Measurements from ENCODE around the gene NKD1. TPM values are rescaled to one million over a fixed set of nuclear protein-coding genes. Genes with fewer than 3 reads are reported as not detected.

The NKD1 gene
- total RNA-seq, 1 experiment from 2014 or later: 11.4 TPM

DNA sequence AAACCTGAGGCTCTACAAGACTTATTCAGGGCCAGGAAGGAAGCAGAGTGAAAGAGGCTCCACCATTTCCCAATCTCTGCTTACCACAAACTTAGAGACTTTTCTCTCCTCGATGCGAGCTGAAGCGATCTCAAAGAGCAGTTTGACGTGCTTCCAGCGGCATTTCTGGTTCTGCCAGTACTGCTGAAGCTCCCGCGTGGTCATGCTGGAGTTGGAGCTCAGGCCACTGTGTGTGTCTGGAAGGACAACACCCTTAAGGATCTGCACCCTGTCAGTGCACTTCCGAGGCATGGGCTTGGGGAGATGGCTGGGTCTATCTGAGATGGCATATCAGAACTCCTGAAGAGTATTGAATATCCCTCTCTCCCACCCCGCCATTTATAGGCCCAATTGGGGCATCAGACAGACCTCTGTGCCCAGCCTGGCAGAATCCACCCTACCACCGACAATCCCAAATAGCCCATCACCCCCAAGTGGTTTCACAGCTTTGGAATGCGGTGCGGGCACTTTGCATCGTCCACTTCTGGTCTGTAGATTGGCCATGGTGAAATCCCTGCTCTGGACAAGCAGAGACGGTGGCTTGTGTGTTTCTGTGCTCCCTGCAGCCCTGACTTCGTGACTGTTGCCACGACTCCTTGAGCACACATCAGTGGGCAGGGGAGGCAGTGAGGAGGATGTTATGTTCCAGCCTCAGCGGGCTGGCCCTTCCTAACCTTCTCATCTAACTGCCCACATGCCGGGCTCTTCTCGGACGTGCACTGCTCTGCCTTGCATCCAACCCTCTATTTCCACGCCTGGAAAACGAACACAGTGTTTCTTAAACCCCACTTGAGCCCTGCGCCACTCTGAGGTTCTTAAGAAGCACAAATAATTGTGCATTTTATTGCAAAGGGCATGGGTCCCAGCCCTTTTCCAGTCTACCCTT, 127.8 kb downstream of the NKD1 start:
- RAD21 ChIA-PET (ENCODE audit: low non-redundant PET in 1 of 2, low total read pairs in 2 of 2, uncharacterized antibody in 2 of 2, unreplicated experiment in 2 of 2): no interaction called here
- Histone ChIP-seq H3K4me3 (replicated peaks in 1 of 2; ENCODE audit: low read depth in 1 of 2, low read length in 2 of 2) (no peak overlapping the region), H2AFZ (ENCODE audit: low read depth, low read length, poor library complexity, severe bottlenecking) (no peak overlapping the region), H3K27me3 (ENCODE audit: insufficient read depth, low read length) (no peaks in the 10 kb centered on the region), H3K9me2 (ENCODE audit: insufficient read depth) (no peaks in the 10 kb centered on the region), H3K4me1 (ENCODE audit: control insufficient read depth in 1 of 2, insufficient read depth in 2 of 2, low read length in 2 of 2) (no peaks in the 10 kb centered on the region), H3K4me2 (ENCODE audit: low read length) (no peak overlapping the region), H3K9me3 (ENCODE audit: control insufficient read depth in 1 of 2, insufficient read depth in 1 of 2, low read depth in 1 of 2, low read length in 2 of 2) (peaks cover 10 to 15% of the 10 kb centered on the region in 2 experiments; a peak in 3 of 4 replicates), H3K79me2 (ENCODE audit: insufficient read depth, low read length) (no peaks in the 10 kb centered on the region), H3K9ac (ENCODE audit: low read length) (no peak overlapping the region), H3K36me3 (ENCODE audit: control insufficient read depth in 1 of 2, insufficient read depth in 2 of 2, low read length in 2 of 2) (no peaks in the 10 kb centered on the region), H4K20me1 (ENCODE audit: insufficient read depth) (no peaks in the 10 kb centered on the region), H3K27ac (ENCODE audit: low read depth, low read length) (no peak overlapping the region)
- POLR2A ChIA-PET: no interaction called here
- intact Hi-C loops (cut with micrococcal nuclease): loop anchor here (10.0 kb wide), 2 partner anchors 541 to 1309 kb away; no protein-coding TSS in a partner anchor
- DNase-seq (ENCODE audit: low read depth, low spot score): no peak
- CTCF ChIA-PET: interaction anchor here (1.1 to 1.6 kb wide), 2 partner anchors 11 to 71 kb away, joined by 3 to 6 read pairs; no protein-coding TSS in a partner anchor
- no TSS peak for BruUV-seq (replicated peaks)
- ATAC-seq: no peak
- TF ChIP-seq POLR2AphosphoS5 (IDR thresholded peaks at IDR 0.05; ENCODE audit: low read depth, low read length): no peak
- no peak for TF ChIP-seq EZH2phosphoT487 (IDR thresholded peaks at IDR 0.05; ENCODE audit: borderline replicate concordance)
- TF ChIP-seq TCF7L2 (IDR thresholded peaks at IDR 0.05; ENCODE audit: borderline replicate concordance, extremely low read depth, insufficient read depth, insufficient read length): no peak
- TF ChIP-seq, protein P1, sequence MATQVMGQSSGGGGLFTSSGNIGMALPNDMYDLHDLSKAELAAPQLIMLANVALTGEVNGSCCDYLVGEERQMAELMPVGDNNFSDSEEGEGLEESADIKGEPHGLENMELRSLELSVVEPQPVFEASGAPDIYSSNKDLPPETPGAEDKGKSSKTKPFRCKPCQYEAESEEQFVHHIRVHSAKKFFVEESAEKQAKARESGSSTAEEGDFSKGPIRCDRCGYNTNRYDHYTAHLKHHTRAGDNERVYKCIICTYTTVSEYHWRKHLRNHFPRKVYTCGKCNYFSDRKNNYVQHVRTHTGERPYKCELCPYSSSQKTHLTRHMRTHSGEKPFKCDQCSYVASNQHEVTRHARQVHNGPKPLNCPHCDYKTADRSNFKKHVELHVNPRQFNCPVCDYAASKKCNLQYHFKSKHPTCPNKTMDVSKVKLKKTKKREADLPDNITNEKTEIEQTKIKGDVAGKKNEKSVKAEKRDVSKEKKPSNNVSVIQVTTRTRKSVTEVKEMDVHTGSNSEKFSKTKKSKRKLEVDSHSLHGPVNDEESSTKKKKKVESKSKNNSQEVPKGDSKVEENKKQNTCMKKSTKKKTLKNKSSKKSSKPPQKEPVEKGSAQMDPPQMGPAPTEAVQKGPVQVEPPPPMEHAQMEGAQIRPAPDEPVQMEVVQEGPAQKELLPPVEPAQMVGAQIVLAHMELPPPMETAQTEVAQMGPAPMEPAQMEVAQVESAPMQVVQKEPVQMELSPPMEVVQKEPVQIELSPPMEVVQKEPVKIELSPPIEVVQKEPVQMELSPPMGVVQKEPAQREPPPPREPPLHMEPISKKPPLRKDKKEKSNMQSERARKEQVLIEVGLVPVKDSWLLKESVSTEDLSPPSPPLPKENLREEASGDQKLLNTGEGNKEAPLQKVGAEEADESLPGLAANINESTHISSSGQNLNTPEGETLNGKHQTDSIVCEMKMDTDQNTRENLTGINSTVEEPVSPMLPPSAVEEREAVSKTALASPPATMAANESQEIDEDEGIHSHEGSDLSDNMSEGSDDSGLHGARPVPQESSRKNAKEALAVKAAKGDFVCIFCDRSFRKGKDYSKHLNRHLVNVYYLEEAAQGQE (IDR thresholded peaks at IDR 0.05; ENCODE audit: low read depth): no peak
- TF ChIP-seq, protein P2, sequence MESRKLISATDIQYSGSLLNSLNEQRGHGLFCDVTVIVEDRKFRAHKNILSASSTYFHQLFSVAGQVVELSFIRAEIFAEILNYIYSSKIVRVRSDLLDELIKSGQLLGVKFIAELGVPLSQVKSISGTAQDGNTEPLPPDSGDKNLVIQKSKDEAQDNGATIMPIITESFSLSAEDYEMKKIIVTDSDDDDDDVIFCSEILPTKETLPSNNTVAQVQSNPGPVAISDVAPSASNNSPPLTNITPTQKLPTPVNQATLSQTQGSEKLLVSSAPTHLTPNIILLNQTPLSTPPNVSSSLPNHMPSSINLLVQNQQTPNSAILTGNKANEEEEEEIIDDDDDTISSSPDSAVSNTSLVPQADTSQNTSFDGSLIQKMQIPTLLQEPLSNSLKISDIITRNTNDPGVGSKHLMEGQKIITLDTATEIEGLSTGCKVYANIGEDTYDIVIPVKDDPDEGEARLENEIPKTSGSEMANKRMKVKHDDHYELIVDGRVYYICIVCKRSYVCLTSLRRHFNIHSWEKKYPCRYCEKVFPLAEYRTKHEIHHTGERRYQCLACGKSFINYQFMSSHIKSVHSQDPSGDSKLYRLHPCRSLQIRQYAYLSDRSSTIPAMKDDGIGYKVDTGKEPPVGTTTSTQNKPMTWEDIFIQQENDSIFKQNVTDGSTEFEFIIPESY (IDR thresholded peaks at IDR 0.05; ENCODE audit: extremely low read depth, insufficient replicate concordance, low read length): no peak
- no peak for TF ChIP-seq CEBPB (IDR thresholded peaks at IDR 0.05; ENCODE audit: low read depth)
